DMS153 (cell line): Measurements from ENCODE around the gene XKR3.
"Not testable (repeated sequence)": the region's sequence is repeated elsewhere in the genome, so short reads cannot be mapped to it uniquely, and the experiment has no call there.

Experiments
- DNase-seq: peaks from one replicate; lab custom pipeline; 2025; lab: John Stamatoyannopoulos, UW

Gene XKR3

GRCh38 chr22:16804882-16805281, 20.3 kb downstream of the XKR3 start:
- DNase-seq = no peak

DNA sequence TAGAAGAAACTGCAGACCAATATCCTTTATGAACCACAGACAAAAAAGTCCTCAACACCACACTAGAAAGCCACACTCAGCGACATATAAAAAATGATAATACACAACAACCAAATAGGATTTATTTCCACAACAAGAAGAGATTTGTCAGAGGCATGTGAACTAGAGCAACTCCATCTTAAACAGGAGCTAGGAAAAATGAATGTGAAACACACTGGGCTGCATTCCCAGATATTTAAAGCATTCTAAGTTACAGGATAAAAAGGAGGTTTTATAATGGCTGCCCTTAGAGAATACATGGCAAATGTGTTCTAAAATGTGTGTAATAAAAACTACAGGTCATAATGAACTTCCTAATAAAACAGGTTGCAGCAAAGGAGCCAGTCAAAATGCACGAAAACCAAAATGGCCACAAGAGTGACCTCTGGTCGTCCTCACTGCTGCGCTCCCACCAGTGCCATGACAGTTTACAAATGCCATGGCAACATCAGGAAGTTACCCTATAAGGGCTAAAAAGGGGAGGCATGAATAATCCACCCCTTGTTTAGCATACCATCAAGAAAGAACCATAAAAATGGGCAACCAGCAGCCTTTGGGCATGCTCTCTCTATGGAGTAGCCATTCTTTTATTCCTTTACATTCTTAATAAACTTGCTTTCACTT, 21.8 kb downstream of the XKR3 start:
- DNase-seq = no peak

DNA sequence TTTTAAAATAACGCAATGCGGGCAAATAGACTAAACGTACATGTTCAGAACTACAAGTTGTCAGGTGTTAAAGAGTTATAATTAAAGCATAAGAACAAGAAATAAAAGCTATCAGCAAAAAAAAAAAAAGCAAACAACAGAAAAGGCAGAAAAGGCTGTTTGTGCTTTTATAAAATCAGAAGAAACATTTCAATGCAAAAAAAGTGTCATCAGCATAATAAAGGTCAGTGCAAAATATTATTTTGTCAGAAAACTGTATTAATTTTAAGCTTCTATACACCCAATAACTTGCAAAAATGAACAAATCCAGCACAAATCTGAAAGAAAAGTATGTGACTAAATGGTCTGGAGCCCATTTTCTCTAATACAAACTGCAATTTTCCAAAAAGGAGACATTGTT, 23.6 kb downstream of the XKR3 start:
- DNase-seq = no peak

GRCh38 chr22:16801088-16801487, 24.1 kb downstream of the XKR3 start:
- DNase-seq = no peak

DNA sequence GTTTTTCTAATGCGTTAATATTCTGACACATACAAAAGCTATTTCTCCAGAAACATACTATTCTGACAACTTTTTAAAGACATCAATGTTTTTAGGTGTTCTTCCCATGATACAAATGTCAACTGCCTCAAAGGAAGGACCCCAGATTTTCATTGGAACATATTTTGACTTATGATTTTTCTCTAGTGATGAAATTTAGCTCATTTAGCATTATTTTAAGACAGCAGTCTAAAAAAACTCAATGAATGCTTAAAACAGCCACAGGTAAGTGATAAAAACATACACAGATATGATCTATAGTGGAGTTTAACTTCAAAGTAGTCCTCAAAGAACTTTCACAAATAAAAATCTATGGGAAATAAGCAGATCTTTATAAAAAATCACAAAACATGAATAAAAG, 24.9 kb downstream of the XKR3 start:
- no peak for DNase-seq

GRCh38 chr22:16795504-16795903, 29.7 kb downstream of the XKR3 start:
- not testable (repeated sequence) for DNase-seq

DNA sequence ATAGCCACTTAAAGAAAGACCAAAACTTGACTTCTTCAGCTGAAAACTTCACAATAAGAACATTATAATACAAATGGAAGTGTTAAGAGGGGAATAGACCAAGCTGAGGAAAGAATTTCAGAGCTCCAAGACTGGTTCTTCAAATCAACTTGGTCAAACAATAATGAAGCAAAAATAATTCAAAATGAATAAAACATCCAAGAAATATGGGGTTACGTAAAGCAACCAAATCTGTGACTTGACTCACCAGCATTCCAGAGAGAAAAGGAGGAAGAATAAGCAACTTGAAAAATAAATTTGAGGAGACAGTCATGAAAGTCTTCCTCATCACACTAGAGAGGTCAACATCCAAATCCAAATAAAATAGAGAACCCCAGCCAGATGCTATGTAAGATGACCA, 31.4 kb downstream of the XKR3 start:
- DNase-seq = no peak

DNA sequence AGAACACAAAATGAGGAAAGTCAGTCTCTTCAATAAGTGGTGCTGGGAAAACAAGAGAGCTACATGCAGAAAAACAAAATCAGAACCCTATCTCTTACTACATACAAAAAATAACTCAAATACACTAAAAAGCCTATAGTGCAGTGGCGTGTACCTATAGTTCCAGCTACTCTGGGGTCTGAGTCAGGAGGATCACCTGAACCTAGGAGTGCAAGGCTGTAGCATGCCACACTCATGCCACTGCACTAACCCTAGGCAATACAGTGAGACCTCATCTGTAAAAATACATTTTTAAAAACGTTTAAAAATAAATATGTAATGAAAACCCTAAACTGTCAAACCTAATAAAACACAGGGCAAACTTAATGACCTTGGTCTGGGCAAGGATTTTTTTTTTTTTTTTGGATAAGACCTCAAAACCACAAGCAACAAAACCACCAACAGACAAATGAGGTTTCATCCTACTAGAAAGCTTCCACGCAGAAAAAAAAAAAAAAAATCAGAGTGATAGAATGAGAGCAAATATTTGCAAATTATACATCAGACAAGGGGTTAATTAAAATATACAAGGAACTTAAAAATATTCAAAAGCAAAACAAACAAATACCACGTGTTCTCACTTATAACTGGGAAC, 35.2 kb downstream of the XKR3 start:
- DNase-seq = no peak

GRCh38 chr22:16783930-16784354, 41.3 kb downstream of the XKR3 start:
- DNase-seq = no peak

DNA sequence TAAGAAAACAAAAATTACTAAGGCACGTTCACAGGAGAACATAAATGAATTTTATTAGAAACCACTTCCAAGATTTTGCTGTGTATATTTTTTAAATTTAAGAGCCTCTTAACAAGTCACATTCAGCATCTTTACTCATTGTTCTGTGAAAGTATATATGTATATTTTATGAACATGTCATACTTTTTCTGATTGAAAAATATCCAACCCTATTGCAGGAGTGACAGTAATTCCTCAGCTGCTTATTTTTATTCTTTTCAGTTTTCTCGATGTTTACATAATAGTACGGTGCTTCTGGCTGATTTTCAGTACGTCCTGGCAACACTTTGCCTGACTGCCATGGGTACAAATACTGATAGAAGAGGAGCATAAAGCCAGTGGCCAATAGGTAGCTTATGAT, 41.8 kb downstream of the XKR3 start:
- DNase-seq = no peak

- DNase-seq = no peak
These were observed 43.4 kb downstream of the XKR3 start for GRCh38 chr22:16781764-16782329.

DNA sequence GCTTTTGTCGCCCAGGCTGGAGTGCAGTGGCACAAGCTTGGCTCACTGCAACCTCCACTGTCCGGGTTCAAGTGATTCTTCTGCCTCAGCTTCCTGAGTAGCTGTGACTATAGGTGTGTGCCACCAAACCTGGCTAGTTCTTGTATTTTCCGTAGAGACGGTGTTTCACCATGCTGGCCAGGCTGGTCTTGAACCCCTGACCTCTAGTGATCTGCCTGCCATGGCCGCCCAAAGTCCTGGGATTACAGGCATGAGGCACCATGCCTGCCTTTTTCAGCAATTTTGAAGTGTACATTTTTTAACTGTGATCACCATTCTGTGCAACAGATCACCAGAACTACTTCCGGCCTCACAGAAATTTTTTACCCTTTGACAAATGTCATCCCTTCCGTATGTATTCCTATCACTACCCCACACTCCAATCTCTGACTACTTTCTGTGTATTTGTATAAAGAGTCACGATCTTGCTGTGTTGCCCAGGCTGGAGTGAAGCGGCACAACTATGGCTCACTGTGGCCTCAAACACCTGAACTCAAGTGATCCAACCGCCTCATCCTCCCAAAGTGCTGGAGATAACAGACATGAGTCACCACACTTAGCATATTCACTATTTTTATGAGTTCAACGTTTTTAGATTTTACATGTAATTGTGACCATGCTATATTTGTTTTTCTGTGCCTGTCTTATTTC, 44.0 kb downstream of the XKR3 start:
- DNase-seq = no peak

DNA sequence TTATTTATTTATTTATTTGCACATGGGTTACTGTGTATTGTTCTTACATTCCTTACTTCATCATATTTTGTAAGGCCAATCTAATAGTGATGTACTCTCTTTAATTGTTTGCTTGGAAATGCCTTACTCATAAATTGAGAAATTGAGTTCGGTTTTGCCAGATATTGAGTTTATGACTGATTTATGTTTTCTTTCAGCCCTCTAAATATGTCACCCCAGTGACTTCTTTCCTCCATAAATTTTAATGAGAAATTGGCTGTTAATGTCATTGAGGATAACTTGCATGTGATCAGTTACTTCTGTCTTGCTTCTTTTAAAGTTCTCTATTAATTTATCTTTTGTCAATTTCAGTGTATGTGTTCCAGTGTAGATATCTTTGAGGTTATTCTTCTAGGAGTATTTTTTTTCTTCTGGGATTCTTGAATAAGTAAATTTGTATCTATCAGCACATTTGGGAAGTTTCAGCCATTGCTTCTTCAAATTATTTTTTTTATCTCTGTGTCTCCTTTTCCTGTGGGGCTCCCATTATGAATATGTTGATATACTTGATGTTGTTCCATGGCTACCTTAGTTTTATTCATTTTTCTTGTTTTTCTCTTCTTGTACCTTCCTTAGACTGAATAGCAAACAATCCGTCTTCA, 47.8 kb downstream of the XKR3 start:
- DNase-seq = no peak

DNA sequence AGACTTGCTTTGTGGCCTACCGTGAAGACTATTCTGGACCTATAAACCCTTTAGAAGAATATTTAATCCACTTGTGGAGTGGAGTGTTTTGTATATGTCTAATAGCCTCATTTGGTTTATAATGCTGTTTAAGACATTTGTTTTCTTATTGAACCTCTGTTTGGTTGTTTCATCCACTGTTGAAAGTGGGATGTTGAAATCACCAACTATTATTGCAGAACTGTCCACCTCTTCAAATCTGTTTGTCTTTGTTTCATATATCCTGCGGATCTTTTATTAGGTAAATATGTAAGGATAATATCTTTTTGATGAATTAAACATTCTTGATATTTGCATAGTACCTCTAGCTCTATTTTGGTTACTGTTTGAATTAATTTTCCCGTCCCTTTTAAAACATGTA, 49.1 kb downstream of the XKR3 start:
- no peak for DNase-seq

- no peak for DNase-seq
These were observed 50.2 kb downstream of the XKR3 start for GRCh38 chr22:16774911-16775500.

GRCh38 chr22:16771569-16771968, 53.6 kb downstream of the XKR3 start:
- DNase-seq = not testable (repeated sequence)

GRCh38 chr22:16767927-16768326, 57.3 kb downstream of the XKR3 start:
- DNase-seq = not testable (repeated sequence)

DNA sequence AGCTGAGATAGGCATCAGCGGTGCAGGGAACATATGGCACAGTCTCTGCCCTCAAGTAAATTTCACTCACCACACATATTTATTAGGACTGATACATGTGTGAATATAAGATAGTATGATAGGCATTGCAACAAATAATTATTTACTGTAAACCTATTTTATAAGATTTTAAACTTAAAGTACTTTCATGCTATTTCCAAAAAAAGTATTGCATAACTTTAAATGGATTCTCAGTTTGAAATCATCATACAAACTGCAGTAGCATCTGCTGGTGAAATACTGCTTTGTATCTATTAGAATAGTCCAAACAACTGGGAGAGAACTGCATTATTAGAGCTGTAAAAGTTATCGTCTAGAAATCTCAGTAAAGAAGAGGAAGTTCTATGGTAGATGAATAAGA, 63.0 kb downstream of the XKR3 start:
- not testable (repeated sequence) for DNase-seq

DNA sequence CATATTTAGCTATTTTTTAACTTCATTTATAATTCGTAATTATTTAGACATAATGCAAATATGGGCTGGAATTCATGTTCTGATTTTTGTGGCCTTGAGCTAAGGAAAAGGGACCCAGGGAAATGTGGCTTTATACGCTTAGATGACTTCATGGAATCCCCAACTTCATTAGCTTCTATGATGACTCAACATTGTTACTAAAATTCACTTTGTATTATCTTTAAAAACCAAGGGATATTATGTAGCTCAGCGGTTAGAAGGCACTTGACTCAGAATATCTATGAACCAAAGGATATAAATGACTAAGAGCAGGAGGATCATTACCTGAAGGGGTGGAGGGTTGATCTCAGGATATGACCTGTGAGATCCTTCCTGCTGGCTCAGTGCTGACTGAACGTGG, 64.8 kb downstream of the XKR3 start:
- not testable (repeated sequence) for DNase-seq

GRCh38 chr22:16749282-16749681, 75.9 kb downstream of the XKR3 start:
- not testable (repeated sequence) for DNase-seq

DNA sequence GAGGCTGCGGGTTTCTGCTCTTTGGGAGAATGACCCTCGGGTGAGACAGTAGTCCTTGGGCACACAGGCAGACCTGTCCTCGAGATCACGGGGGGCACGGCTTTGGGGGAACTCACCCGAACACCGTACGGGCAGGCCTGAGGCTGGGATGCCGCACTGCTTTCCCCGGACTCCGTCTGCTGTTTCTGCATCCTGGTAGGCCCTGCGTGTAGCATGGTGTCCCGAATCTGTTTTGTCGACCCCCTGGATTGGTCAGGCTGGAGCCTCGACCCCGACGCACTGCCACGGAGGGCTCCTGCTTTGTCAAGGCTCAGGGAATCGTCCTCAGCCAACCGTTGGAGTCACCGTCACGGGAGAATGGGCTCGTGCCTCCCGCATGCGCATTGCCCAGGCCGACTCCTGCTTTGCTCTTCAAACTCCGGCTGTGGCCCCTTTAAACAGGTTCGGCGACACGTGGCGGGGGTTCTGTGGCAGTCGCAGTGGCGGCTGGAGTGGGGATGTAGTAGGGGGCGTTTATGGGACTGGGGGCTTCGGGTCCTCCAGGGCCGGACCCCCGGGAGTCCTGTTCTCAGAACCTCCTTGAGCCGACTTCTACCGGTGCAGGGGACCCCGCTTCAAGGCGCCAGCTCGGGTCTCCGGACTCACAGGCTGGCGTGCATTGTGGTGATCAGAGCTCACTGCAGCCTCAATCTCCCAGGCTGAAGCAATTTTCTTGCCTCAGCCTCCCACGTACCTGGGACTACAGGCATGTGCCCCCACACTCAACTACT, 76.9 kb downstream of the XKR3 start:
- DNase-seq = not testable (repeated sequence)
